ENCODE results near the gene ANXA10. TPM values are rescaled to one million over a fixed set of nuclear protein-coding genes. Genes with fewer than 3 reads are reported as not detected.
A peak's percentile ranks its signal among the peaks of the same experiment; 100 is the strongest.

The ANXA10 gene
- not detected in 2 replicates for total RNA-seq
- polyA plus RNA-seq, result not detected in 2 replicates

GRCh38 chr4:168092176-168092712 is at the start of gene ANXA10:
ANXA10 (plus strand) TSS chr4:168092537; CDS start chr4:168092701, 164 bp downstream.
- Histone ChIP-seq H3K9me3 (ENCODE audit: low read depth) (no peaks in the 10 kb centered on the region), H3K27me3 (no peaks in the 10 kb centered on the region), H3K36me3 (no peaks in the 10 kb centered on the region), H3K27ac (no peak within 1 kb of the TSS), H3K4me1 (ENCODE audit: low read depth) (no peaks in the 10 kb centered on the region), H3K4me3 (no peak within 1 kb of the TSS)
- no peak for TF ChIP-seq CTCF (IDR thresholded peaks at IDR 0.05; ENCODE audit: low read depth, low read length)
- no peak for DNase-seq (ENCODE audit: low read depth in 1 of 2, low spot score in 1 of 2)

- peak in 1 of 2 donors; percentile 10 for DNase-seq (ENCODE audit: low read depth in 1 of 2, low spot score in 1 of 2)
- Histone ChIP-seq H3K9me3 (ENCODE audit: low read depth) (no peaks in the 10 kb centered on the region), H3K4me1 (ENCODE audit: low read depth) (no peaks in the 10 kb centered on the region), H3K27me3 (no peaks in the 10 kb centered on the region), H3K4me3 (no peak overlapping the region), H3K27ac (no peak overlapping the region), H3K36me3 (no peaks in the 10 kb centered on the region)
- TF ChIP-seq CTCF (IDR thresholded peaks at IDR 0.05; ENCODE audit: low read depth, low read length), result no peak
These were observed 47.0 kb upstream of the ANXA10 start for GRCh38 chr4:168045354-168045753.

GRCh38 chr4:168050002-168050401 is 42.3 kb upstream of the ANXA10 start:
- no peaks in the 10 kb centered on the region for H3K36me3 ChIP-seq
- DNase-seq (ENCODE audit: low read depth in 1 of 2, low spot score in 1 of 2), result no peak
- TF ChIP-seq CTCF (IDR thresholded peaks at IDR 0.05; ENCODE audit: low read depth, low read length), result no peak
- no peak overlapping the region for H3K4me3 ChIP-seq
- H3K9me3 ChIP-seq (ENCODE audit: low read depth), result no peaks in the 10 kb centered on the region
- no peak overlapping the region for H3K27ac ChIP-seq
- H3K4me1 ChIP-seq (ENCODE audit: low read depth), result no peaks in the 10 kb centered on the region
- H3K27me3 ChIP-seq, result no peaks in the 10 kb centered on the region

DNA sequence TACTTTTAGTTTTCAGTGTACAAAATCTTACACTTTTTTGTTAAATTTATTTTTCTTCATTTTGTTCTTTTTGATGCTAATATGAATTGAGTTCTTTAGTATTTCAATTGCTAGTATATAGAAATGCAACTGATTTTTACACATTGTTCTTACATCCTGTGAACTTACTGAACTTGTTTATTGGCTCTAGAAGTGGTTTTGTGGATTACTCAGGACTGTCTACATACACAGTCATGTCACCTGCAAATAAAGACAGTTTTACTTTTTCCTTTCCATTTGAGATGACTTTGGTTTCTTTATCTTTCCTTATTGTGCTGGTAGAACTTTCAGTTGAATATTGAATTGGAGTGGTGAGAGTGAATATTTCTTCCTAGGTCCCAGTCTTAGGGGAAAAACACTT is 40.8 kb upstream of the ANXA10 start:
- TF ChIP-seq CTCF (IDR thresholded peaks at IDR 0.05; ENCODE audit: low read depth, low read length), result no peak
- no peaks in the 10 kb centered on the region for H3K27me3 ChIP-seq

GRCh38 chr4:168057412-168057811 is 34.9 kb upstream of the ANXA10 start:
- H3K27ac ChIP-seq, result no peak overlapping the region
- no peaks in the 10 kb centered on the region for H3K36me3 ChIP-seq
- no peaks in the 10 kb centered on the region for H3K9me3 ChIP-seq (ENCODE audit: low read depth)
- no peaks in the 10 kb centered on the region for H3K4me1 ChIP-seq (ENCODE audit: low read depth)
- H3K4me3 ChIP-seq, result no peak overlapping the region
- H3K27me3 ChIP-seq, result no peaks in the 10 kb centered on the region
- DNase-seq (ENCODE audit: low read depth in 1 of 2, low spot score in 1 of 2), result no peak
- no peak for TF ChIP-seq CTCF (IDR thresholded peaks at IDR 0.05; ENCODE audit: low read depth, low read length)

More for the DNA sequence above, 40.8 kb upstream of the ANXA10 start:
- H3K9me3 ChIP-seq (ENCODE audit: low read depth), result no peaks in the 10 kb centered on the region
- H3K36me3 ChIP-seq, result no peaks in the 10 kb centered on the region
- DNase-seq (ENCODE audit: low read depth in 1 of 2, low spot score in 1 of 2), result no peak
- H3K4me1 ChIP-seq (ENCODE audit: low read depth), result no peaks in the 10 kb centered on the region
- H3K4me3 ChIP-seq, result no peak overlapping the region
- no peak overlapping the region for H3K27ac ChIP-seq
